ENCODE measurements around the gene LIPK. TPM values are rescaled to one million over a fixed set of nuclear protein-coding genes. Genes with fewer than 3 reads are reported as not detected.
A peak's percentile ranks its signal among the peaks of the same experiment; 100 is the strongest.

Gene LIPK
- total and polyA plus RNA-seq, 2 experiments from 2014 or later = not detected

GRCh38 chr10:88744002-88744401, 38.0 kb downstream of the LIPK start:
- Histone ChIP-seq H3K27me3 (replicated peaks; ENCODE audit: insufficient read depth) (no peaks in the 10 kb centered on the region; the same call in 1 of the 2 replicates), H2AFZ (no peak overlapping the region), H3K9me3 (ENCODE audit: low read depth) (peaks cover 5% of the 10 kb centered on the region), H3F3A (ENCODE audit: insufficient read depth) (no peaks in the 10 kb centered on the region), H3K36me3 (ENCODE audit: low read depth) (no peaks in the 10 kb centered on the region), H3K4me1 (ENCODE audit: insufficient read depth) (no peaks in the 10 kb centered on the region), H3K4me3 (no peak overlapping the region), H3K4me2 (ENCODE audit: unreplicated experiment) (no peak overlapping the region), H3K9me2 (ENCODE audit: insufficient read depth) (no peaks in the 10 kb centered on the region), H4K20me1 (ENCODE audit: insufficient read depth) (no peaks in the 10 kb centered on the region), H3K27ac (no peak overlapping the region), H3K9ac (no peak overlapping the region), H3K79me2 (ENCODE audit: insufficient read depth) (no peaks in the 10 kb centered on the region)
- no peak for TF ChIP-seq EZH2phosphoT487 (IDR thresholded peaks at IDR 0.05; ENCODE audit: insufficient read depth, low read depth)
- no peak for TF ChIP-seq EZH2 (IDR thresholded peaks at IDR 0.05; ENCODE audit: insufficient read depth, poor library complexity, severe bottlenecking)
- in situ Hi-C loops (cut with MboI) = no loop called here
- DNase-seq = no peak
- WGBS, 2 experiments (ENCODE audit: low coverage in 1 of 2, low lambda C conversion rate in 2 of 2, missing lambda C conversion rate in 2 of 2) = 57 to 64% methylated on average over 5 of the region's 5 CpGs

- H3K36me3 ChIP-seq (ENCODE audit: low read depth) = no peaks in the 10 kb centered on the region
- no peak overlapping the region for H3K9ac ChIP-seq
- no peak for DNase-seq
- H3F3A ChIP-seq (ENCODE audit: insufficient read depth) = no peaks in the 10 kb centered on the region
- H3K9me3 ChIP-seq (ENCODE audit: low read depth) = peaks cover 5% of the 10 kb centered on the region
- no peaks in the 10 kb centered on the region for H4K20me1 ChIP-seq (ENCODE audit: insufficient read depth)
- no peak overlapping the region for H3K4me3 ChIP-seq
- H2AFZ ChIP-seq = no peak overlapping the region
- H3K9me2 ChIP-seq (ENCODE audit: insufficient read depth) = no peaks in the 10 kb centered on the region
- no peak overlapping the region for H3K4me2 ChIP-seq (ENCODE audit: unreplicated experiment)
- H3K79me2 ChIP-seq (ENCODE audit: insufficient read depth) = no peaks in the 10 kb centered on the region
- no peaks in the 10 kb centered on the region; the same call in 1 of the 2 replicates for H3K27me3 ChIP-seq (replicated peaks; ENCODE audit: insufficient read depth)
- no peak overlapping the region for H3K27ac ChIP-seq
- TF ChIP-seq EZH2phosphoT487 (IDR thresholded peaks at IDR 0.05; ENCODE audit: insufficient read depth, low read depth) (no peak), EZH2 (IDR thresholded peaks at IDR 0.05; ENCODE audit: insufficient read depth, poor library complexity, severe bottlenecking) (no peak)
- no peaks in the 10 kb centered on the region for H3K4me1 ChIP-seq (ENCODE audit: insufficient read depth)
- WGBS, 2 experiments (ENCODE audit: low coverage in 1 of 2, low lambda C conversion rate in 2 of 2, missing lambda C conversion rate in 2 of 2) = 72 to 93% methylated on average over 1 of the region's 1 CpG
- in situ Hi-C loops (cut with MboI) = no loop called here
Measured at GRCh38 chr10:88745633-88746032, 39.6 kb downstream of the LIPK start.

- in situ Hi-C loops (cut with MboI) = no loop called here
- H4K20me1 ChIP-seq (ENCODE audit: insufficient read depth) = no peaks in the 10 kb centered on the region
- no peaks in the 10 kb centered on the region for H3K27me3 ChIP-seq (replicated peaks; ENCODE audit: insufficient read depth)
- no peak overlapping the region for H3K27ac ChIP-seq
- peak overlapping the region; percentile 16 for H3K4me2 ChIP-seq (ENCODE audit: unreplicated experiment)
- H3K9ac ChIP-seq = no peak overlapping the region
- no peaks in the 10 kb centered on the region for H3K9me3 ChIP-seq (ENCODE audit: low read depth)
- peak; percentile 77 for DNase-seq
- no peaks in the 10 kb centered on the region for H3K9me2 ChIP-seq (ENCODE audit: insufficient read depth)
- no peaks in the 10 kb centered on the region for H3K36me3 ChIP-seq (ENCODE audit: low read depth)
- no peaks in the 10 kb centered on the region for H3K79me2 ChIP-seq (ENCODE audit: insufficient read depth)
- H3K4me3 ChIP-seq = no peak overlapping the region
- TF ChIP-seq EZH2phosphoT487 (IDR thresholded peaks at IDR 0.05; ENCODE audit: insufficient read depth, low read depth) (no peak), EZH2 (IDR thresholded peaks at IDR 0.05; ENCODE audit: insufficient read depth, poor library complexity, severe bottlenecking) (no peak)
- no peak overlapping the region for H2AFZ ChIP-seq
- peaks cover 12% of the 10 kb centered on the region; the same call in 1 of the 2 replicates for H3K4me1 ChIP-seq (ENCODE audit: insufficient read depth)
- H3F3A ChIP-seq (ENCODE audit: insufficient read depth) = peaks cover 4% of the 10 kb centered on the region; the same call in 1 of the 2 replicates
Measured at GRCh38 chr10:88754287-88754686, 48.2 kb downstream of the LIPK start.

GRCh38 chr10:88755753-88756152, 49.7 kb downstream of the LIPK start:
- Histone ChIP-seq H3K9me2 (ENCODE audit: insufficient read depth) (no peaks in the 10 kb centered on the region), H3K4me1 (ENCODE audit: insufficient read depth) (peaks cover 12% of the 10 kb centered on the region; the same call in 1 of the 2 replicates), H3K27me3 (replicated peaks; ENCODE audit: insufficient read depth) (no peaks in the 10 kb centered on the region), H3K27ac (no peak overlapping the region), H3K9me3 (ENCODE audit: low read depth) (no peaks in the 10 kb centered on the region), H3K4me2 (ENCODE audit: unreplicated experiment) (no peak overlapping the region), H3K4me3 (no peak overlapping the region), H4K20me1 (ENCODE audit: insufficient read depth) (no peaks in the 10 kb centered on the region), H3K9ac (no peak overlapping the region), H3K79me2 (ENCODE audit: insufficient read depth) (no peaks in the 10 kb centered on the region), H3F3A (ENCODE audit: insufficient read depth) (peaks cover 4% of the 10 kb centered on the region; the same call in 1 of the 2 replicates), H2AFZ (no peak overlapping the region), H3K36me3 (ENCODE audit: low read depth) (no peaks in the 10 kb centered on the region)
- TF ChIP-seq EZH2 (IDR thresholded peaks at IDR 0.05; ENCODE audit: insufficient read depth, poor library complexity, severe bottlenecking) = no peak
- no peak for TF ChIP-seq EZH2phosphoT487 (IDR thresholded peaks at IDR 0.05; ENCODE audit: insufficient read depth, low read depth)
- no peak for DNase-seq
- 91 to 94% methylated on average over 3 of the region's 3 CpGs for WGBS, 2 experiments (ENCODE audit: low coverage in 1 of 2, low lambda C conversion rate in 2 of 2, missing lambda C conversion rate in 2 of 2)
- in situ Hi-C loops (cut with MboI) = no loop called here

- H3K9ac ChIP-seq = no peak overlapping the region
- H2AFZ ChIP-seq = no peak overlapping the region
- no peak overlapping the region for H3K4me2 ChIP-seq (ENCODE audit: unreplicated experiment)
- no peaks in the 10 kb centered on the region for H3K79me2 ChIP-seq (ENCODE audit: insufficient read depth)
- in situ Hi-C loops (cut with MboI) = no loop called here
- no peak overlapping the region for H3K4me3 ChIP-seq
- no peaks in the 10 kb centered on the region for H3K27me3 ChIP-seq (replicated peaks; ENCODE audit: insufficient read depth)
- H4K20me1 ChIP-seq (ENCODE audit: insufficient read depth) = no peaks in the 10 kb centered on the region
- WGBS, 2 experiments (ENCODE audit: low coverage in 1 of 2, low lambda C conversion rate in 2 of 2, missing lambda C conversion rate in 2 of 2) = 0% methylated on average over 1 of the region's 1 CpG
- no peaks in the 10 kb centered on the region for H3K9me3 ChIP-seq (ENCODE audit: low read depth)
- peaks cover 12% of the 10 kb centered on the region; the same call in 1 of the 2 replicates for H3K4me1 ChIP-seq (ENCODE audit: insufficient read depth)
- no peaks in the 10 kb centered on the region for H3K9me2 ChIP-seq (ENCODE audit: insufficient read depth)
- no peak for DNase-seq
- H3K27ac ChIP-seq = no peak overlapping the region
- no peak for TF ChIP-seq EZH2phosphoT487 (IDR thresholded peaks at IDR 0.05; ENCODE audit: insufficient read depth, low read depth)
- TF ChIP-seq EZH2 (IDR thresholded peaks at IDR 0.05; ENCODE audit: insufficient read depth, poor library complexity, severe bottlenecking) = no peak
- H3K36me3 ChIP-seq (ENCODE audit: low read depth) = no peaks in the 10 kb centered on the region
- H3F3A ChIP-seq (ENCODE audit: insufficient read depth) = peaks cover 4% of the 10 kb centered on the region; the same call in 1 of the 2 replicates
Measured at GRCh38 chr10:88756660-88757059, 50.6 kb downstream of the LIPK start.
